ENCODE results near the gene PPM1L.
A peak's percentile ranks its signal among the peaks of the same experiment; 100 is the strongest.

PPM1L gene

DNA sequence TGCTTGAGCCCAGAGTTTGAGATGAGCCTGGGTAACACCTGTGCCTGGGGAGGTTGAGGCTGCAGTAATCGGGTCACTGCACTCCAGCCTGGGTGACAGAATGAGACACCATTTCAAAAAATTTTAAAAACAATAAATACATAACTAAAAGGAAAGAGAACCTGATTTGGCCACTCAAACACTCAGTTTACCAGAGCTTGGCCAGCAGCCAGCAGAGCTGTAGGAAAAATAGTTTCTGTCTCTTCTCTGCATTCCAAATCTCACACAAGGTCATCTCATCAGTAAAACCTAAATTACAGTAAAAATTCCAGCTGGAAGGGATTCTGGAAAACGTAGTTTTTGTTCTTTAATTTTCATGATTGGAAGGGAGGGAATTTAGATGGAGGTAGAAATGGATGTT is 7.8 kb upstream of the PPM1L start:
- TF ChIP-seq, protein P1, sequence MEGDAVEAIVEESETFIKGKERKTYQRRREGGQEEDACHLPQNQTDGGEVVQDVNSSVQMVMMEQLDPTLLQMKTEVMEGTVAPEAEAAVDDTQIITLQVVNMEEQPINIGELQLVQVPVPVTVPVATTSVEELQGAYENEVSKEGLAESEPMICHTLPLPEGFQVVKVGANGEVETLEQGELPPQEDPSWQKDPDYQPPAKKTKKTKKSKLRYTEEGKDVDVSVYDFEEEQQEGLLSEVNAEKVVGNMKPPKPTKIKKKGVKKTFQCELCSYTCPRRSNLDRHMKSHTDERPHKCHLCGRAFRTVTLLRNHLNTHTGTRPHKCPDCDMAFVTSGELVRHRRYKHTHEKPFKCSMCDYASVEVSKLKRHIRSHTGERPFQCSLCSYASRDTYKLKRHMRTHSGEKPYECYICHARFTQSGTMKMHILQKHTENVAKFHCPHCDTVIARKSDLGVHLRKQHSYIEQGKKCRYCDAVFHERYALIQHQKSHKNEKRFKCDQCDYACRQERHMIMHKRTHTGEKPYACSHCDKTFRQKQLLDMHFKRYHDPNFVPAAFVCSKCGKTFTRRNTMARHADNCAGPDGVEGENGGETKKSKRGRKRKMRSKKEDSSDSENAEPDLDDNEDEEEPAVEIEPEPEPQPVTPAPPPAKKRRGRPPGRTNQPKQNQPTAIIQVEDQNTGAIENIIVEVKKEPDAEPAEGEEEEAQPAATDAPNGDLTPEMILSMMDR (IDR thresholded peaks at IDR 0.05; ENCODE audit: extremely low read depth, insufficient read depth, missing control alignments), result no peak
- in situ Hi-C loops (cut with MboI; ENCODE audit: low pct_unique_long_range_greater_than_20kb, low sequenced_read_pairs, unreplicated experiment), result no loop called here
- no peak for DNase-seq (ENCODE audit: low spot score)

- DNase-seq (ENCODE audit: low spot score), result no peak
- TF ChIP-seq, protein P1 (IDR thresholded peaks at IDR 0.05; ENCODE audit: extremely low read depth, insufficient read depth, missing control alignments), result no peak
- in situ Hi-C loops (cut with MboI; ENCODE audit: low pct_unique_long_range_greater_than_20kb, low sequenced_read_pairs, unreplicated experiment), result no loop called here
These were observed 7.2 kb upstream of the PPM1L start for GRCh38 chr3:160748787-160749186.

GRCh38 chr3:160753953-160754352 is 2.1 kb upstream of the PPM1L start:
- TF ChIP-seq, protein P1 (IDR thresholded peaks at IDR 0.05; ENCODE audit: extremely low read depth, insufficient read depth, missing control alignments), result no peak
- no peak for DNase-seq (ENCODE audit: low spot score)
- in situ Hi-C loops (cut with MboI; ENCODE audit: low pct_unique_long_range_greater_than_20kb, low sequenced_read_pairs, unreplicated experiment), result no loop called here

- in situ Hi-C loops (cut with MboI; ENCODE audit: low pct_unique_long_range_greater_than_20kb, low sequenced_read_pairs, unreplicated experiment), result no loop called here
- TF ChIP-seq, protein P1 (IDR thresholded peaks at IDR 0.05; ENCODE audit: extremely low read depth, insufficient read depth, missing control alignments), result no peak
- no peak for DNase-seq (ENCODE audit: low spot score)
These were observed 1.6 kb upstream of the PPM1L start for GRCh38 chr3:160754371-160754854.

DNA sequence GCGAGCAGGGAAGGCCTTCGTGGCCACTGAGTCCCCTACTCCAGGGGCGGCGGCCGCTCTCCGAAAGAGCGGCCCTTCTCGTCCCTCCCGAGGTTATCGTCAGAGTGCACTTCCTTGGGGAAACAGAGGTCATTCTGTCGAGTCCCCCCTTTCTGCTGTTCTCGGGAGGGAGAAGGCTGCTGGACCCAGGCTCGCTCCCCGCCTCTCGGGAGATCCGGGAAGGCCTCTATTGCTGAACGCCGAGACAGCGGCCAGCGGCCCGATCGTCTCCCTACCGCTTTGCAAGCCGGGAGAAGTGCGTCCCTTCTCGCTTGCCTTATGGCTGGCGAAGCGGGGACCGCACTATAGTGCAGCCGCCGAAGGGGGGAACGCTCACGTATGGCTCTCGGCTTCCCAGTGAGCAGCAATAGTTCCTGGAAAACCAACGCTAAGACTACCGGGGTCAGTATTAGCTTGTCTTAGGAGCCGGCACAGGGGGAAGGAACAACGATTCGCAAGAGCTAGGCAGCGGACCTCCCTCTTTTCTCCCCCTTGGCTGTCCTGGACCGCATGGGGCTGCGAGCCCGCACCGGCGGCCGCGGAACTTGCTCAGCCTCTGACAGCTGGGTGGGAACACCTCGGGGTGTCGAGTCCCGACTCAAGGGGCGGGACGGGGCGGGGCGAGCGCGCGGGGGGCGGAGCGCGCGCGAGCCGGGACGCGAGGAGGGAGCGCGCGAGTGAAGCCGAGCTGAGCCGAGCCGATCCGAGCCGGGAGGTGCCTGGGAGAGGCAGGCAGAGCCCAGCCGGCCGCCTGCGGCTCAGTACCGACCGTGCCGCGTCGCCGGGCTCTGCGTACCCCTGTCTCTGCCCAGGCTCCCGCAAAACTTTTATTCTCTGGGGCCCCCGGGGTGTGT is 930 bp upstream of the PPM1L start:
- DNase-seq (ENCODE audit: low spot score), result peak; percentile 90

GRCh38 chr3:160757233-160758106 is 1.4 kb downstream of the PPM1L start:
- TF ChIP-seq, protein P1 (IDR thresholded peaks at IDR 0.05; ENCODE audit: extremely low read depth, insufficient read depth, missing control alignments), result no peak
- DNase-seq (ENCODE audit: low spot score), result no peak
- in situ Hi-C loops (cut with MboI; ENCODE audit: low pct_unique_long_range_greater_than_20kb, low sequenced_read_pairs, unreplicated experiment), result no loop called here

More for the DNA sequence above, 930 bp upstream of the PPM1L start:
- TF ChIP-seq, protein P1 (IDR thresholded peaks at IDR 0.05; ENCODE audit: extremely low read depth, insufficient read depth, missing control alignments), result no peak
- in situ Hi-C loops (cut with MboI; ENCODE audit: low pct_unique_long_range_greater_than_20kb, low sequenced_read_pairs, unreplicated experiment), result no loop called here
